ENCODE data around the gene SDF2L1.

The SDF2L1 gene

GRCh38 chr22:21628386-21629254 lies 13.5 kb upstream of the SDF2L1 start:
- no peak for DNase-seq
- Histone ChIP-seq H3K79me1 (replicated peaks; ENCODE audit: low read length, poor library complexity, severe bottlenecking) (peaks cover 28% of the 10 kb centered on the region), H3K23ac (ENCODE audit: low read length in 2 of 2) (no peak overlapping the region), H2BK12ac (ENCODE audit: low read length in 2 of 2) (peak overlapping the region in 1 of 2 experiments; percentile 52), H2BK120ac (ENCODE audit: low read depth, low read length) (no peak overlapping the region), H3K4me1 (ENCODE audit: control insufficient read depth, insufficient read depth, low read depth, low read length) (peaks cover 22% of the 10 kb centered on the region), H4K8ac (ENCODE audit: low read length) (peak overlapping the region; percentile 70), H3K27me3 (ENCODE audit: control insufficient read depth in 1 of 2, insufficient read depth in 1 of 2, low read length in 2 of 2) (no peaks in the 10 kb centered on the region), H3K36me3 (ENCODE audit: control insufficient read depth in 1 of 2, insufficient read depth in 2 of 2, low read depth in 1 of 2, low read length in 2 of 2) (peaks cover 5 to 47% of the 10 kb centered on the region in 2 experiments), H2AFZ (ENCODE audit: low read depth, low read length) (no peak overlapping the region), H3K9ac (ENCODE audit: low read length) (peak overlapping the region; percentile 94), H2AK5ac (ENCODE audit: low read length, severe bottlenecking) (peak overlapping the region; percentile 3), H4K91ac (ENCODE audit: low read length) (peak overlapping the region; percentile 75), H3K9me3 (ENCODE audit: control insufficient read depth, low read length) (no peaks in the 10 kb centered on the region), H3K4ac (ENCODE audit: low read depth in 1 of 2, low read length in 2 of 2) (peak overlapping the region; percentile 5 to 54), H3K27ac (ENCODE audit: low read length, poor library complexity, severe bottlenecking) (no peak overlapping the region), H3K14ac (ENCODE audit: low read length in 2 of 2) (peak overlapping the region in 1 of 2 experiments; percentile 29), H3K4me3 (ENCODE audit: insufficient read depth in 1 of 2, low read depth in 1 of 2, low read length in 2 of 2) (peak overlapping the region; percentile 94 to 95), H3K18ac (ENCODE audit: low read depth in 1 of 2, low read length in 2 of 2) (peak overlapping the region in 1 of 2 experiments; percentile 32), H3K4me2 (ENCODE audit: low read length, poor library complexity, severe bottlenecking) (peak overlapping the region; percentile 67), H2BK15ac (ENCODE audit: low read depth, poor library complexity, severe bottlenecking) (no peak overlapping the region), H2BK5ac (ENCODE audit: low read depth, low read length, poor library complexity, severe bottlenecking) (no peak overlapping the region)
- 94% methylated on average over 62 of the region's 74 CpGs for WGBS

DNA sequence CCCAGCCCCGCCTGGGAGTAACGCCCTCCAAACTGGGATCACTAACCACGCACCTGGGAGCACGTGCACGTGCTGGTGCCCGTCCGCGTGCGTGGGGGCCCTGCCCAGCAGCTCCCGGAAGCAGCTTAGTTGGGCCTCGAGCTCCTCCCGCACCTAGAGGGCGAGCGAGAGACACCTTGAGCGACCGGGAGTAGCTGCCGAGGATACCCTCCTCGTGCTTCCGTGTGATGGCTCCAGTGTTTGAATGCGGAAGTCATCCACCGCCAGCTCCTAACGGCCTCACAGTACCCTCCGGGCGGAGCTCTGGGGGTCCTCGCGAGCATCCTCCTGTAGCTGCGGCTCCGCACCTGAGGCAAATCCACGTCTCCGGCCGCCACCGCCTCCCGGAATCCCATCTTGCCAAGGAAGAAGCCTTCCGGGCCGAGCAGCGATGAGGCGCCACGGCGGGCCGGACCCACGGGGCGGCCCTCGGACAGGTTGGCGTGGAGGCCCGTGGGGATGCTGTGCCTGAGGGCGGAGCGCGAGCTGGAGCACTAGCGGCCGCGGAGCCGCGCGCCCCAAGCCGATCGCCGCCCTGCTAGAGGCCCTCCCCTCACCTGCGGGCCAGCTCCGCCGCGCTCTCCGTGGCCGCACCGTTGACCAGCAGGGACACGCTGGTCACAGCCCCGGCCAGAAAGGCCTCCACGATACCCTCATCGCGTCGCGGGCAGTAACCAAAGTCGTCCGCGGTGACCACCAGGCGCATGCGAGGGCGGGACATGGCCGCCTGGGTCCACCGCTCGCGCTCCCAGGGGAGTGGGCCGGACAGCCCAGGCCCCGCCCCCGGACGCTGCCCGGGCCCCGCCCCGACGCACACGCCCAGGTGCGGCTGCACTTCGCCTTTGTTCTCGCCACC lies 12.6 kb upstream of the SDF2L1 start, which contains the start of gene YDJC:
Gene YDJC (minus strand): TSS at position 768 of the 895 bp plus-strand sequence. CDS start 8 bp downstream, at position 760.
- Histone ChIP-seq H3K14ac (ENCODE audit: low read length in 2 of 2) (peak within 1 kb of the TSS in 1 of 2 experiments; percentile 97), H3K18ac (ENCODE audit: low read depth in 1 of 2, low read length in 2 of 2) (peak within 1 kb of the TSS; percentile 92 to 94), H2AK5ac (ENCODE audit: low read length, severe bottlenecking) (peak within 1 kb of the TSS; percentile 3), H3K9ac (ENCODE audit: low read length) (peak within 1 kb of the TSS; percentile 94), H3K4me1 (ENCODE audit: control insufficient read depth, insufficient read depth, low read depth, low read length) (peaks cover 19% of the 10 kb centered on the region), H2BK12ac (ENCODE audit: low read length in 2 of 2) (peak within 1 kb of the TSS in 1 of 2 experiments; percentile 52), H3K23ac (ENCODE audit: low read length in 2 of 2) (peak within 1 kb of the TSS in 1 of 2 experiments; percentile 89), H3K4ac (ENCODE audit: low read depth in 1 of 2, low read length in 2 of 2) (peak within 1 kb of the TSS; percentile 27 to 87), H3K9me3 (ENCODE audit: control insufficient read depth, low read length) (no peaks in the 10 kb centered on the region), H3K27me3 (ENCODE audit: control insufficient read depth in 1 of 2, insufficient read depth in 1 of 2, low read length in 2 of 2) (no peaks in the 10 kb centered on the region), H2AFZ (ENCODE audit: low read depth, low read length) (peak within 1 kb of the TSS; percentile 96), H3K79me1 (replicated peaks; ENCODE audit: low read length, poor library complexity, severe bottlenecking) (peaks cover 22% of the 10 kb centered on the region), H3K4me3 (ENCODE audit: insufficient read depth in 1 of 2, low read depth in 1 of 2, low read length in 2 of 2) (peak within 1 kb of the TSS; percentile 94 to 95), H4K91ac (ENCODE audit: low read length) (peak within 1 kb of the TSS; percentile 95), H3K36me3 (ENCODE audit: control insufficient read depth in 1 of 2, insufficient read depth in 2 of 2, low read depth in 1 of 2, low read length in 2 of 2) (peaks cover 0 to 39% of the 10 kb centered on the region in 2 experiments), H3K27ac (ENCODE audit: low read length, poor library complexity, severe bottlenecking) (peak within 1 kb of the TSS; percentile 38), H2BK15ac (ENCODE audit: low read depth, poor library complexity, severe bottlenecking) (peak within 1 kb of the TSS; percentile 79), H4K8ac (ENCODE audit: low read length) (peak within 1 kb of the TSS; percentile 94), H3K4me2 (ENCODE audit: low read length, poor library complexity, severe bottlenecking) (peak within 1 kb of the TSS; percentile 67), H2BK120ac (ENCODE audit: low read depth, low read length) (no peak within 1 kb of the TSS), H2BK5ac (ENCODE audit: low read depth, low read length, poor library complexity, severe bottlenecking) (no peak within 1 kb of the TSS)
- 1% methylated on average over 82 of the region's 93 CpGs for WGBS
- peak; percentile 90 for DNase-seq

GRCh38 chr22:21631025-21631424 lies 11.1 kb upstream of the SDF2L1 start:
- Histone ChIP-seq H2BK12ac (ENCODE audit: low read length in 2 of 2) (no peak overlapping the region), H2BK15ac (ENCODE audit: low read depth, poor library complexity, severe bottlenecking) (no peak overlapping the region), H3K9ac (ENCODE audit: low read length) (no peak overlapping the region), H3K4ac (ENCODE audit: low read depth in 1 of 2, low read length in 2 of 2) (no peak overlapping the region), H2BK120ac (ENCODE audit: low read depth, low read length) (no peak overlapping the region), H3K14ac (ENCODE audit: low read length in 2 of 2) (no peak overlapping the region), H2AFZ (ENCODE audit: low read depth, low read length) (no peak overlapping the region), H3K4me2 (ENCODE audit: low read length, poor library complexity, severe bottlenecking) (no peak overlapping the region), H2BK5ac (ENCODE audit: low read depth, low read length, poor library complexity, severe bottlenecking) (no peak overlapping the region), H3K4me3 (ENCODE audit: insufficient read depth in 1 of 2, low read depth in 1 of 2, low read length in 2 of 2) (no peak overlapping the region), H3K27me3 (ENCODE audit: control insufficient read depth in 1 of 2, insufficient read depth in 1 of 2, low read length in 2 of 2) (peaks cover 0 to 3% of the 10 kb centered on the region in 2 experiments), H3K36me3 (ENCODE audit: control insufficient read depth in 1 of 2, insufficient read depth in 2 of 2, low read depth in 1 of 2, low read length in 2 of 2) (peaks cover 0 to 28% of the 10 kb centered on the region in 2 experiments), H3K23ac (ENCODE audit: low read length in 2 of 2) (no peak overlapping the region), H3K18ac (ENCODE audit: low read depth in 1 of 2, low read length in 2 of 2) (no peak overlapping the region), H4K8ac (ENCODE audit: low read length) (no peak overlapping the region), H3K79me1 (replicated peaks; ENCODE audit: low read length, poor library complexity, severe bottlenecking) (peaks cover 18% of the 10 kb centered on the region), H3K4me1 (ENCODE audit: control insufficient read depth, insufficient read depth, low read depth, low read length) (peaks cover 19% of the 10 kb centered on the region), H4K91ac (ENCODE audit: low read length) (no peak overlapping the region), H3K9me3 (ENCODE audit: control insufficient read depth, low read length) (no peaks in the 10 kb centered on the region), H2AK5ac (ENCODE audit: low read length, severe bottlenecking) (no peak overlapping the region), H3K27ac (ENCODE audit: low read length, poor library complexity, severe bottlenecking) (no peak overlapping the region)
- DNase-seq = no peak
- WGBS = 86% methylated on average over 4 of the region's 4 CpGs
